Peyer's patch (tissue), 4 donors: Measurements from ENCODE around the gene STAG2.

Source experiments
- CTCF ChIP-seq, 6 experiments: fragments of 450-650 bp in 4 of 6; fragments of 200-600 bp in 2 of 6; sonication (generic) in 1 of 6; IDR thresholded peaks; one replicate each; pipeline ENCODE4 v1.5.1; 2017 to 2019; ENCODE audit warnings: antibody characterized with exemption in 6 of 6, mild to moderate bottlenecking in 3 of 6, moderate library complexity in 1 of 6
- POLR2A ChIP-seq, 2 donors: fragments of 450-650 bp; IDR thresholded peaks; one replicate each; pipeline ENCODE4 v1.5.1; 2017; ENCODE audit warnings: antibody characterized with exemption in 2 of 2, mild to moderate bottlenecking in 2 of 2, moderate library complexity in 2 of 2

GRCh38 chrX:123994730-123995129, 33.2 kb downstream of the STAG2 start:
- no peak for TF ChIP-seq CTCF (IDR thresholded peaks at IDR 0.05)
- TF ChIP-seq POLR2A (IDR thresholded peaks at IDR 0.05), result no peak
